Osteocyte (in vitro differentiated cells): ENCODE measurements around the gene PTPRJ. TPM values are rescaled to one million over a fixed set of nuclear protein-coding genes. Genes with fewer than 3 reads are reported as not detected.

Source experiments
- DNase-seq: peaks from one replicate; pipeline ENCODE4 v3.0.0; 2021; ENCODE audit warnings: mixed read lengths; ENCODE audit not compliant: unreplicated experiment; ENCODE audit errors: extremely low spot score
- H3K27ac Mint-ChIP-seq: one replicate; pipeline ENCODE4 v1.8.0; 2021; ENCODE audit warnings: mild to moderate bottlenecking, mixed read lengths; ENCODE audit not compliant: unreplicated experiment
- H3K27me3 Mint-ChIP-seq: one replicate; pipeline ENCODE4 v1.8.0; 2021; ENCODE audit warnings: mixed read lengths; ENCODE audit not compliant: unreplicated experiment
- H3K36me3 Mint-ChIP-seq: one replicate; pipeline ENCODE4 v1.8.0; 2021; ENCODE audit warnings: mixed read lengths; ENCODE audit not compliant: unreplicated experiment
- H3K4me1 Mint-ChIP-seq: one replicate; pipeline ENCODE4 v1.8.0; 2021; ENCODE audit warnings: mixed read lengths; ENCODE audit not compliant: unreplicated experiment
- H3K4me3 Mint-ChIP-seq: one replicate; pipeline ENCODE4 v1.8.0; 2021; ENCODE audit warnings: mild to moderate bottlenecking, moderate library complexity, mixed read lengths; ENCODE audit not compliant: unreplicated experiment
- H3K9me3 Mint-ChIP-seq: one replicate; pipeline ENCODE4 v1.8.0; 2021; ENCODE audit warnings: mixed read lengths; ENCODE audit not compliant: unreplicated experiment
- total RNA-seq: library from RNA; stranded (reverse); gene quantifications from 2 replicates; pipeline ENCODE4 v1.2.1, GENCODE V29; 2021
- TF ChIP-seq, protein P1 (sequence below): fragments of 200-600 bp; sonication (generic); IDR thresholded peaks from 2 replicates; pipeline ENCODE4 v1.5.0; 2021; ENCODE audit warnings: antibody characterized with exemption, mild to moderate bottlenecking, moderate library complexity

Gene PTPRJ
- total RNA-seq, 1 donor from 2014 or later, result 16.6 TPM

DNA sequence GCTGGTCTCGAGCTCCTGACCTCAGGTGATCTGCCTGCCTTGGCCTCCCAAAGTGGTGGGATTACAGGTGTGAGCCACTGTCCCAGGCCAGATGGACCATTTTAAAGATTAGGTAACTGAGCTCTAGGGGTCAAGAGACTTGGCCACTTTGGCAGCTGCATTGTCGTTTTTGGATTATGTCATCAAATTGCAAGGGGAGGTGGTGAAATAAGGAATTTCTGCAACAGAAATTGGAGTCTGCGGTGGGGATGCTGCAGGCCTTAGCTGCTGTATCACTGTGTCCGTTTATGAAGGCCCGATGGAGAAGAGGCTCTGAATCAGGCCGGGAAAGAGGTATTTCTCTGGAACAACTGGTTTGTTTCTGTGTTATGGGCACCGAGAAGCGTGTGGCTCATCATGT, 34.6 kb downstream of the PTPRJ start:
- H3K9me3 Mint-ChIP-seq, result no peaks in the 10 kb centered on the region
- no peaks in the 10 kb centered on the region for H3K36me3 Mint-ChIP-seq
- DNase-seq, result no peak
- H3K4me1 Mint-ChIP-seq, result peaks cover 36% of the 10 kb centered on the region
- no peak overlapping the region for H3K4me3 Mint-ChIP-seq
- H3K27ac Mint-ChIP-seq, result no peak overlapping the region
- TF ChIP-seq, protein P1, sequence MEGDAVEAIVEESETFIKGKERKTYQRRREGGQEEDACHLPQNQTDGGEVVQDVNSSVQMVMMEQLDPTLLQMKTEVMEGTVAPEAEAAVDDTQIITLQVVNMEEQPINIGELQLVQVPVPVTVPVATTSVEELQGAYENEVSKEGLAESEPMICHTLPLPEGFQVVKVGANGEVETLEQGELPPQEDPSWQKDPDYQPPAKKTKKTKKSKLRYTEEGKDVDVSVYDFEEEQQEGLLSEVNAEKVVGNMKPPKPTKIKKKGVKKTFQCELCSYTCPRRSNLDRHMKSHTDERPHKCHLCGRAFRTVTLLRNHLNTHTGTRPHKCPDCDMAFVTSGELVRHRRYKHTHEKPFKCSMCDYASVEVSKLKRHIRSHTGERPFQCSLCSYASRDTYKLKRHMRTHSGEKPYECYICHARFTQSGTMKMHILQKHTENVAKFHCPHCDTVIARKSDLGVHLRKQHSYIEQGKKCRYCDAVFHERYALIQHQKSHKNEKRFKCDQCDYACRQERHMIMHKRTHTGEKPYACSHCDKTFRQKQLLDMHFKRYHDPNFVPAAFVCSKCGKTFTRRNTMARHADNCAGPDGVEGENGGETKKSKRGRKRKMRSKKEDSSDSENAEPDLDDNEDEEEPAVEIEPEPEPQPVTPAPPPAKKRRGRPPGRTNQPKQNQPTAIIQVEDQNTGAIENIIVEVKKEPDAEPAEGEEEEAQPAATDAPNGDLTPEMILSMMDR, result no peak
- no peaks in the 10 kb centered on the region for H3K27me3 Mint-ChIP-seq

DNA sequence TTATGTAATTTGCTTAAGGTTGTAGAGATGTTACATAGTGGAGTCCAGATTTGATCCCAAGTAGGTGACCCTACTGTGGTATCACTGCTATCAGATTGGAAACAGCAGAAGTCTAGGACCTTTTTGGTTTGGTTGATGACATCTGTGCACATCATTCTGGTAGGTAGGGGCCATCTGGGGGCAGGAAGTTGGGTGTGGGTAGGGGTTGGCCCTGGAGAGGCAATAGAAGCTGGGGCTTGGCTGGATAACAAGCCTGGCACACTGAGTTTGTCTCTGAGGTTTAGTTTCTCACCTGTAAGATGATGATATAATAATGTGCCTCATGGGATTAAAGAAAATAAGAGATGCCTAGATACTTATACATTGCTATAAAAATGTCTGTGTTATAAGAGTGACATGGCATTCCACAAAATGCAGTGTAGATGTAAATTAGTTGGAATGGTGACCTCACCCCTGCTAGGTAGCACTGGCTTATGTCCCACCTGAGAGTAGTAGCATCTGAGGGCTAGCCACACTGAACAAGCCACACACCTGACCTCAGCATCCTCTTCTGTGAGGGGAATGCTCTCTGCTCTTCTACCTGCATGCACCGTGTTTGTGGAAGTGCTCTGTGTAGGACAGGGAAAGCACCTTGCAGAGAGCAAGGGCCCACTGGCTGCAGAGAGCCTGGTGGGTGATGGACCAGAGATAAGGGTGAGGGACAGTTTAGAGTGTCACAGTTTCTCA, 36.9 kb downstream of the PTPRJ start:
- TF ChIP-seq, protein P1, result no peak
- Mint-ChIP-seq H3K4me3 (no peak overlapping the region), H3K27ac (no peak overlapping the region), H3K36me3 (no peaks in the 10 kb centered on the region), H3K27me3 (no peaks in the 10 kb centered on the region), H3K9me3 (no peaks in the 10 kb centered on the region), H3K4me1 (peaks cover 34% of the 10 kb centered on the region)
- no peak for DNase-seq

DNA sequence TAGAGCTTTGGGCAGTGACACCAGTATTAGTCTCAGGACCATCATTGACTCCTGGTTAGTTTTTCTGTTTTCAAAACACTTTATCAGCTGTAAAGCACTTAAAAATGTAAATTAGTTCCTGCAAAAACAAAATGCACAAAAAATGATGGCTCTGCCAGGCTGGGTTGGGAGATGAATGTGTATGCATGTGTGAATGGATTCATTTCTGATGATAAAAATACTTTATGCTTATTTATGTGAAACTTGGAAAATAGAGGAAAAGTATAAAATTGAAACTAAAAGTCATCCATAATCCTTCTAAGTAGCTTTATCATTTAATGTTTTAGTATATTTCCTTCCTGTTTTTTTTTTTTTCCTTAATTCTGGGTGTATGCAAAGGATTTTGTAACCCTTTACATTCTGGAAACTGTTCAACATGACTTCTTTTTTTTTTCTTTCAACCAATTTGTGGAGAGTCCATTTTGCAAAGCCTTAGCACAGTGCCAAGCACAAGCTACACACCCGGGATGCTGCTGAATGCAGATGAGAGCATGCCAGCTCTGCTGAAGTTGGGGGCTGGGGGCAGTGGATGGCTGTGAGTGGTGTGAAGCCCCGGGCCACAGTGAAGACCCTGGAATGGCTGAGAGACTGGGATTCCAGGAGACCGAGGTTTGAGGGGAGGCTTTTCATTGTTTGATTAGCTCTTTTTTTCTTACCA, 37.6 kb downstream of the PTPRJ start:
- DNase-seq, result no peak
- Mint-ChIP-seq H3K9me3 (no peaks in the 10 kb centered on the region), H3K36me3 (no peaks in the 10 kb centered on the region), H3K27me3 (no peaks in the 10 kb centered on the region), H3K4me3 (no peak overlapping the region), H3K27ac (no peak overlapping the region), H3K4me1 (peaks cover 37% of the 10 kb centered on the region)
- TF ChIP-seq, protein P1, result no peak

DNA sequence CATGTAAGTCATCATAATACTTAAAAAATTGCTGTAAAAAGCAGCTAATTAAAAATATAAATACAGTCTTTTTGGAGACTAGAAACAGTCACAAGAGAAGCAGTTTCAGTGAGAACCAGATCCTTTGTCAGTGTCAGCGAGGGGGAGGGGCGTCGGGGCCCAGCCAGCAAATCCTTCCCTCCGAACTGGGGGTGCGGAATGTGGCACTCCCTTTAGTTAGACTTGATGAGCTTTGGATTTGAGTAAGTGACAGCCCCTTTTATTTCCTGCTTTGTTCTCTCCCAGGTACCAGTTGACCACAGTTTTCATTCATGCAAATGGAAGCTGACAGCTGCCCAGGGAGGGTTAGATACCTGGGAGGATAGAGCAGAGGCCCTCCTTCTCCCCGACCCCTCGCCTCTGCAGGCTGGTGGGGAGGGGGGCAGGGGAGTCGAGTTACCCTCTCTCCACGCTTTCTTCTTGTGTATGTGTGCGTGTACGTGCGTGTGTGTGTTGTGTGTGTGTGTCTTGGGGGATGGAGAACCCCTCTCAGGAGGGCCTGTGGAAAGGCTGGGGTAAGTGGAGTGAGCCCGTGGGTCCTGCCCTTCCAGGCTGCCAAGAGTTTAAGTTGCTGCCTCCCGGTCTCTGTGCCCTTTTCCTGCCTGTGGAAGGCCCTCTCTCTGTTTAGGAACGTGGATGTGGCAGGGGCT, 38.3 kb downstream of the PTPRJ start:
- no peak overlapping the region for H3K27ac Mint-ChIP-seq
- peaks cover 30% of the 10 kb centered on the region for H3K4me1 Mint-ChIP-seq
- no peaks in the 10 kb centered on the region for H3K36me3 Mint-ChIP-seq
- H3K4me3 Mint-ChIP-seq, result no peak overlapping the region
- H3K9me3 Mint-ChIP-seq, result no peaks in the 10 kb centered on the region
- TF ChIP-seq, protein P1, result no peak
- no peak for DNase-seq
- no peaks in the 10 kb centered on the region for H3K27me3 Mint-ChIP-seq

DNA sequence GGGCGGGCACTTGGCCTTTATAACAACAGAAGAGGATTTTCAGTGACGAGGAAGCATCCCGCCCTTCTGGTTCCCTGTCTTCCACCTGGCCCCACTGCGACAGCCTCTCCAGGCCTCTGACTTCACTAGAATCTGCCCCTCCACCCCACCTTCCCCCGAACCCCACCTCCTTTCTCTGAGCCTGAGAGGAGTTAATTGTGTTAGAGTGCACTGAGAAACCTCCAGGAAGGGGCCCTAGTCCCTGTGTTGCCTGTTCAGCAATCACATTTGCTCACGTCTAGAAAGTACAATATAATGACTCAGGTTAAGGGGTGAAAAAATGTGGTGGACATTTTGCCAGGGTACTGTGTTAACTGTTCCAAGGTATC, 38.8 kb downstream of the PTPRJ start:
- no peaks in the 10 kb centered on the region for H3K36me3 Mint-ChIP-seq
- TF ChIP-seq, protein P1, result no peak
- H3K27me3 Mint-ChIP-seq, result no peaks in the 10 kb centered on the region
- H3K27ac Mint-ChIP-seq, result no peak overlapping the region
- DNase-seq, result no peak
- peaks cover 27% of the 10 kb centered on the region for H3K4me1 Mint-ChIP-seq
- H3K9me3 Mint-ChIP-seq, result no peaks in the 10 kb centered on the region
- no peak overlapping the region for H3K4me3 Mint-ChIP-seq
